Thyroid gland (tissue), 4 donors: ENCODE data around the gene LMBRD1. TPM values are rescaled to one million over a fixed set of nuclear protein-coding genes. Genes with fewer than 3 reads are reported as not detected.
A peak's percentile ranks its signal among the peaks of the same experiment; 100 is the strongest.

Source experiments
- DNase-seq, 2 donors: peaks; one replicate each; pipeline ENCODE4 v3.0.0-alpha.2; 2019
- H3K27ac ChIP-seq, 3 donors: fragments of 200-600 bp; sonication (generic); 1 replicate in 2 of 3; 2 replicates in 1 of 3; pipeline ENCODE4 v1.5.1; 2016 to 2019; ENCODE audit warnings: mild to moderate bottlenecking in 1 of 3, moderate library complexity in 1 of 3
- H3K27me3 ChIP-seq: fragments of 200-600 bp; sonication (generic); one replicate; pipeline ENCODE4 v1.5.1; 2019
- H3K36me3 ChIP-seq, 2 donors: fragments of 200-600 bp; sonication (generic); one replicate each; pipeline ENCODE4 v1.5.1; 2016 to 2019
- H3K4me1 ChIP-seq, 2 donors: fragments of 200-600 bp; sonication (generic); one replicate each; pipeline ENCODE4 v1.5.1; 2017 to 2019
- H3K4me3 ChIP-seq, 3 donors: fragments of 200-600 bp; sonication (generic); replicated peaks in 1 of 3; 1 replicate in 2 of 3; 2 replicates in 1 of 3; pipeline ENCODE4 v1.5.1; 2016; ENCODE audit warnings: mild to moderate bottlenecking in 1 of 3
- H3K9me3 ChIP-seq: fragments of 200-600 bp; sonication (generic); one replicate; pipeline ENCODE4 v1.5.1; 2017
- CTCF ChIP-seq, 6 experiments: fragments of 200-600 bp in 3 of 6; fragments of 450-650 bp in 3 of 6; sonication (generic) in 3 of 6; IDR thresholded peaks; one replicate each; pipeline ENCODE4 v1.5.1; 2016 to 2019; ENCODE audit warnings: antibody characterized with exemption in 6 of 6, mild to moderate bottlenecking in 2 of 6, inconsistent platforms in 1 of 6, moderate library complexity in 1 of 6
- POLR2A ChIP-seq, 2 donors: fragments of 450-650 bp; IDR thresholded peaks; one replicate each; pipeline ENCODE4 v1.6.1; 2017; ENCODE audit warnings: antibody characterized with exemption in 2 of 2, mild to moderate bottlenecking in 2 of 2, moderate library complexity in 1 of 2
- WGBS, 2 donors: methylation state at CpG; one replicate each; pipeline ENCODE4 v1.1.5; 2017; 5-methylcytosine and 5-hydroxymethylcytosine counted together
- intact Hi-C: fragments of 100-400 bp; cut with DNase I; formaldehyde crosslinking; loops from one replicate; pipeline ENCODE4 v1.15.1; 2023
- total RNA-seq, 4 donors: library from RNA; depleted of rRNA; stranded (reverse); fragments of >200 nt; gene quantifications; one replicate each; pipeline ENCODE4 v1.2.3, GENCODE V29; 2016

The LMBRD1 gene
- total RNA-seq, 4 donors from 2014 or later = 113 to 140 (median 124) TPM

- intact Hi-C loops = no loop called here
- H3K4me1 ChIP-seq = no peaks in the 10 kb centered on the region
- no peak overlapping the region for H3K27ac ChIP-seq
- H3K27me3 ChIP-seq = no peaks in the 10 kb centered on the region
- DNase-seq = no peak
- TF ChIP-seq CTCF (IDR thresholded peaks at IDR 0.05) (no peak), POLR2A (IDR thresholded peaks at IDR 0.05) (no peak)
- no peaks in the 10 kb centered on the region for H3K36me3 ChIP-seq
- H3K9me3 ChIP-seq = no peaks in the 10 kb centered on the region
- H3K4me3 ChIP-seq = no peak overlapping the region
Measured at GRCh38 chr6:69756366-69756765, 40.4 kb downstream of the LMBRD1 start.

GRCh38 chr6:69735027-69735426, 61.8 kb downstream of the LMBRD1 start:
- Histone ChIP-seq H3K27me3 (no peaks in the 10 kb centered on the region), H3K4me3 (no peak overlapping the region), H3K27ac (no peak overlapping the region), H3K9me3 (no peaks in the 10 kb centered on the region), H3K4me1 (no peaks in the 10 kb centered on the region), H3K36me3 (no peaks in the 10 kb centered on the region)
- TF ChIP-seq CTCF (IDR thresholded peaks at IDR 0.05) = no peak
- no peak for TF ChIP-seq POLR2A (IDR thresholded peaks at IDR 0.05)
- peak in 1 of 2 donors; percentile 13 for DNase-seq
- 91 to 92% methylated on average over 4 of the region's 4 CpGs for WGBS, 2 donors
- intact Hi-C loops = no loop called here

- TF ChIP-seq CTCF (IDR thresholded peaks at IDR 0.05) = peak in 1 of 6 experiments; percentile 16
- TF ChIP-seq POLR2A (IDR thresholded peaks at IDR 0.05) = no peak
- Histone ChIP-seq H3K9me3 (no peaks in the 10 kb centered on the region), H3K4me3 (no peak overlapping the region), H3K4me1 (no peaks in the 10 kb centered on the region), H3K36me3 (no peaks in the 10 kb centered on the region), H3K27ac (no peak overlapping the region), H3K27me3 (no peaks in the 10 kb centered on the region)
- DNase-seq = no peak
- WGBS, 2 donors = 60 to 71% methylated on average over 2 of the region's 2 CpGs
- intact Hi-C loops = no loop called here
Measured at GRCh38 chr6:69732640-69733039, 64.2 kb downstream of the LMBRD1 start.

- H3K36me3 ChIP-seq = no peaks in the 10 kb centered on the region
- no peak overlapping the region for H3K4me3 ChIP-seq
- intact Hi-C loops = no loop called here
- DNase-seq = no peak
- TF ChIP-seq POLR2A (IDR thresholded peaks at IDR 0.05) (no peak), CTCF (IDR thresholded peaks at IDR 0.05) (no peak)
- H3K27ac ChIP-seq = no peak overlapping the region
- H3K27me3 ChIP-seq = no peaks in the 10 kb centered on the region
- WGBS, 2 donors = 75 to 82% methylated on average over 2 of the region's 2 CpGs
- no peaks in the 10 kb centered on the region for H3K4me1 ChIP-seq
- H3K9me3 ChIP-seq = no peaks in the 10 kb centered on the region
Measured at GRCh38 chr6:69732045-69732444, 64.8 kb downstream of the LMBRD1 start.

GRCh38 chr6:69729870-69730449, 66.8 kb downstream of the LMBRD1 start:
- Histone ChIP-seq H3K4me1 (no peaks in the 10 kb centered on the region), H3K4me3 (no peak overlapping the region), H3K27ac (no peak overlapping the region), H3K36me3 (no peaks in the 10 kb centered on the region), H3K9me3 (no peaks in the 10 kb centered on the region), H3K27me3 (no peaks in the 10 kb centered on the region)
- intact Hi-C loops = no loop called here
- TF ChIP-seq CTCF (IDR thresholded peaks at IDR 0.05) (peak in 3 of 6 experiments; percentile 8 to 51 (median 41)), POLR2A (IDR thresholded peaks at IDR 0.05) (no peak)
- WGBS, 2 donors = 72 to 74% methylated on average over 3 of the region's 3 CpGs
- no peak for DNase-seq
